IMR-90 (cell line): Measurements from ENCODE around the gene CPED1. TPM values are rescaled to one million over a fixed set of nuclear protein-coding genes. Genes with fewer than 3 reads are reported as not detected.

Experiments
- ATAC-seq: fragments of 200-7000 bp; cut with Tn5 transposase; 2 replicates; pipeline ENCODE4 v1.9.1; 2020; ENCODE audit warnings: low read depth, mild to moderate bottlenecking, moderate library complexity
- BruUV-seq: library from RNA; stranded (reverse); fragments of 400-500 nt; replicated peaks from 2 replicates; lab custom pipeline; 2021; lab: Mats Ljungman, UMichigan
- CTCF ChIA-PET: fragments of 300-600 bp; formaldehyde crosslinking; extraction: SDS; loops from one replicate; lab custom pipeline; 2021; ENCODE audit warnings: antibody characterized with exemption; lab: Yijun Ruan, JAX
- POLR2A ChIA-PET: fragments of 300-600 bp; sonication (Branson Sonifier 250); formaldehyde crosslinking; loops from one replicate; lab custom pipeline; 2022; ENCODE audit warnings: antibody characterized with exemption; ENCODE audit not compliant: unreplicated experiment; lab: Charles Lee
- DNase-seq: peaks from one replicate; pipeline ENCODE4 v3.0.0; 2013
- H2AFZ ChIP-seq: replicated peaks from 2 replicates; pipeline ENCODE3; 2013; ENCODE audit warnings: low read length, mild to moderate bottlenecking; ENCODE audit not compliant: poor library complexity
- H2AK5ac ChIP-seq: 2 replicates; pipeline ENCODE4 v1.6.1; 2013; ENCODE audit warnings: low read depth, low read length, inconsistent platforms
- H2AK9ac ChIP-seq: replicated peaks from 2 replicates; pipeline ENCODE3; 2013; ENCODE audit warnings: mild to moderate bottlenecking, low read depth, low read length, moderate library complexity; ENCODE audit not compliant: poor library complexity
- H2BK120ac ChIP-seq: 2 replicates; pipeline ENCODE4 v1.6.1; 2013; ENCODE audit warnings: low read depth, low read length, inconsistent platforms
- H2BK15ac ChIP-seq: 3 replicates; pipeline ENCODE4 v1.6.1; 2013; ENCODE audit warnings: low read depth, low read length, inconsistent platforms
- H2BK20ac ChIP-seq: 2 replicates; pipeline ENCODE4 v1.6.1; 2013; ENCODE audit warnings: low read depth, mild to moderate bottlenecking, inconsistent platforms, low read length, moderate library complexity
- H2BK5ac ChIP-seq: 2 replicates; pipeline ENCODE4 v1.6.1; 2013; ENCODE audit warnings: mild to moderate bottlenecking, low read depth, low read length, inconsistent platforms; ENCODE audit not compliant: poor library complexity, severe bottlenecking
- H3K14ac ChIP-seq: replicated peaks from 2 replicates; pipeline ENCODE4 v1.6.1; 2013; ENCODE audit warnings: low read depth, low read length, inconsistent platforms
- H3K18ac ChIP-seq: 2 replicates; pipeline ENCODE4 v1.6.1; 2013; ENCODE audit warnings: low read depth, low read length, control low read depth
- H3K23ac ChIP-seq: 2 replicates; pipeline ENCODE4 v1.6.1; 2013; ENCODE audit warnings: low read depth, low read length, inconsistent platforms
- H3K27ac ChIP-seq: 2 replicates; pipeline ENCODE4 v1.5.1; 2013; ENCODE audit warnings: mild to moderate bottlenecking, control low read depth, low read length; ENCODE audit not compliant: insufficient read depth
- H3K27me3 ChIP-seq: 2 replicates; pipeline ENCODE4 v1.6.1; 2013; ENCODE audit warnings: low read length; ENCODE audit not compliant: control insufficient read depth, insufficient read depth
- H3K36me3 ChIP-seq: 2 replicates; pipeline ENCODE4 v1.6.1; 2013; ENCODE audit warnings: low read length, mixed read lengths; ENCODE audit not compliant: control insufficient read depth, insufficient read depth
- H3K4ac ChIP-seq: 2 replicates; pipeline ENCODE4 v1.6.1; 2013; ENCODE audit warnings: low read depth, low read length, inconsistent platforms
- H3K4me1 ChIP-seq: 2 replicates; pipeline ENCODE4 v1.6.1; 2013; ENCODE audit warnings: low read length, mixed read lengths; ENCODE audit not compliant: control insufficient read depth, insufficient read depth
- H3K4me2 ChIP-seq: 2 replicates; pipeline ENCODE4 v1.6.1; 2013; ENCODE audit warnings: low read depth, mild to moderate bottlenecking, control low read depth, low read length, moderate library complexity
- H3K4me3 ChIP-seq: 2 replicates; pipeline ENCODE4 v1.5.1; 2013; ENCODE audit warnings: low read depth, mild to moderate bottlenecking, control low read depth, low read length, moderate library complexity; ENCODE audit not compliant: insufficient read depth
- H3K56ac ChIP-seq: 2 replicates; pipeline ENCODE4 v1.6.1; 2013; ENCODE audit warnings: low read length, inconsistent platforms; ENCODE audit not compliant: insufficient read depth; ENCODE audit errors: extremely low read depth
- H3K79me1 ChIP-seq, 2 experiments: 2 replicates each; pipeline ENCODE4 v1.6.1; 2013; ENCODE audit warnings: low read length in 2 of 2, inconsistent platforms in 1 of 2, low read depth in 1 of 2
- H3K9ac ChIP-seq: 2 replicates; pipeline ENCODE4 v1.6.1; 2013; ENCODE audit warnings: low read depth, low read length, control low read depth
- H3K9me1 ChIP-seq: 2 replicates; pipeline ENCODE4 v1.6.1; 2013; ENCODE audit warnings: low read length, inconsistent platforms; ENCODE audit not compliant: insufficient read depth
- H3K9me3 ChIP-seq: 2 replicates; pipeline ENCODE4 v1.6.1; 2013; ENCODE audit warnings: low read length; ENCODE audit not compliant: control insufficient read depth, insufficient read depth
- H4K20me1 ChIP-seq: 2 replicates; pipeline ENCODE4 v1.6.1; 2013; ENCODE audit warnings: low read length, inconsistent platforms; ENCODE audit not compliant: insufficient read depth
- H4K5ac ChIP-seq: 2 replicates; pipeline ENCODE4 v1.6.1; 2013; ENCODE audit warnings: mild to moderate bottlenecking, low read depth, low read length, control low read depth
- H4K8ac ChIP-seq, 2 experiments: 2 replicates each; pipeline ENCODE4 v1.6.1; 2013; ENCODE audit warnings: low read depth in 2 of 2, low read length in 2 of 2, control low read depth in 1 of 2, inconsistent platforms in 1 of 2
- H4K91ac ChIP-seq: 2 replicates; pipeline ENCODE4 v1.6.1; 2013; ENCODE audit warnings: low read depth, low read length, inconsistent platforms; ENCODE audit not compliant: insufficient read depth
- CEBPB ChIP-seq: IDR thresholded peaks from 2 replicates; pipeline ENCODE4 v1.6.1; 2012; ENCODE audit warnings: low read depth, low read length, improper control_type of control experiment
- FOS ChIP-seq: fragments of 150-350 bp; IDR thresholded peaks from 2 replicates; pipeline ENCODE4 v1.6.1; 2016; ENCODE audit warnings: low read depth, low read length
- RFX5 ChIP-seq: IDR thresholded peaks from 2 replicates; pipeline ENCODE4 v1.8.0; 2012; ENCODE audit warnings: low read depth, mild to moderate bottlenecking, low read length, moderate library complexity
- WGBS, 2 experiments: methylation state at CpG; one replicate each; pipeline versions ENCODE4 v1.1.5 to v1.1.7; 2013; ENCODE audit warnings: missing lambda C conversion rate in 2 of 2; ENCODE audit not compliant: insufficient read length in 1 of 2; ENCODE audit errors: extremely low coverage in 2 of 2; 5-methylcytosine and 5-hydroxymethylcytosine counted together
- dilution Hi-C: fragments of 300-500 bp; cut with HindIII; formaldehyde crosslinking; loops from one replicate; pipeline ENCODE4 v1.14.3; 2018; ENCODE audit warnings: low sequenced_read_pairs; ENCODE audit not compliant: unreplicated experiment
- in situ Hi-C: fragments of 300-500 bp; cut with MboI; formaldehyde crosslinking; loops from 3 replicates; pipeline ENCODE4 v1.14.3; 2019; ENCODE audit warnings: low sequenced_read_pairs, inconsistent platforms, mixed read lengths
- intact Hi-C: fragments of 100-400 bp; cut with micrococcal nuclease; formaldehyde crosslinking; loops from 2 replicates; pipeline ENCODE4 v1.10.0; 2022
- polyA plus RNA-seq, 3 experiments: library from polyadenylated mRNA; depleted of rRNA; stranded (reverse); fragments of >200 nt; gene quantifications; 2 replicates each; pipeline ENCODE4 v1.2.3, GENCODE V29; 2012; ENCODE audit warnings: low replicate concordance in 1 of 3
- total RNA-seq: library from RNA; depleted of rRNA; stranded (reverse); fragments of >200 nt; gene quantifications from 2 replicates; pipeline ENCODE4 v1.2.3, GENCODE V29; 2012

CPED1 gene
- total and polyA plus RNA-seq, 2 of the 4 experiments (the other 2 are of a cell fraction) = 31.2 to 96.8 TPM

GRCh38 chr7:121046009-121046408 is 57.5 kb downstream of the CPED1 start:
- DNase-seq (no peak), ATAC-seq (no peak)
- Histone ChIP-seq H2BK20ac (no peak overlapping the region), H2BK5ac (no peak overlapping the region), H3K27me3 (no peaks in the 10 kb centered on the region), H2AK9ac (no peak overlapping the region), H4K8ac (no peak overlapping the region), H2AFZ (no peak overlapping the region), H2BK120ac (no peak overlapping the region), H3K36me3 (peaks cover 8% of the 10 kb centered on the region), H3K9me1 (peaks cover 3% of the 10 kb centered on the region; the same call in 1 of the 2 replicates), H3K9me3 (no peaks in the 10 kb centered on the region), H3K4ac (no peak overlapping the region), H3K79me1 (peaks cover 14 to 56% of the 10 kb centered on the region in 2 experiments), H3K4me2 (no peak overlapping the region), H3K4me3 (no peak overlapping the region), H3K27ac (no peak overlapping the region), H2BK15ac (no peak overlapping the region), H3K9ac (no peak overlapping the region), H3K4me1 (peaks cover 13% of the 10 kb centered on the region), H3K14ac (no peak overlapping the region), H3K56ac (no peak overlapping the region), H3K18ac (no peak overlapping the region), H4K20me1 (no peaks in the 10 kb centered on the region), H3K23ac (no peak overlapping the region), H4K5ac (no peak overlapping the region), H2AK5ac (no peak overlapping the region), H4K91ac (no peak overlapping the region)
- BruUV-seq = no TSS peak
- TF ChIP-seq RFX5 (no peak), CEBPB (no peak), FOS (no peak)
- in situ Hi-C loops (no loop called here), dilution Hi-C loops (no loop called here), intact Hi-C loops (no loop called here)
- ChIA-PET POLR2A (no interaction called here), CTCF (no interaction called here)
- no CpG with 5 or more reads among the region's 4 CpGs for WGBS, 2 experiments
